A549 (cell line): ENCODE measurements around the gene TMEM163. TPM values are rescaled to one million over a fixed set of nuclear protein-coding genes. Genes with fewer than 3 reads are reported as not detected.

Experiments used
- ATAC-seq, 2 experiments: fragments of 200-7000 bp in 1 of 2; fragments of >200 bp in 1 of 2; cut with Nextera tagmentation in 1 of 2; cut with Tn5 transposase in 1 of 2; 3 replicates each; pipeline versions ENCODE4 v1.8.0 to v1.9.1; 2018 to 2020; ENCODE audit warnings: mild to moderate bottlenecking in 1 of 2, moderate library complexity in 1 of 2
- CTCF ChIA-PET: fragments of 300-600 bp; sonication (Branson Sonifier 250); formaldehyde crosslinking; extraction: SDS; loops from one replicate; lab custom pipeline; 2021; ENCODE audit warnings: antibody characterized with exemption, inconsistent platforms; lab: Yijun Ruan, JAX
- POLR2A ChIA-PET: fragments of 350-600 bp; formaldehyde crosslinking; extraction: SDS; loops from one replicate; lab custom pipeline; 2021; ENCODE audit warnings: antibody characterized with exemption, inconsistent platforms; lab: Yijun Ruan, JAX
- DNase-seq, 2 experiments: peaks; one replicate each; pipeline versions ENCODE4 v3.0.0 to v3.0.0-alpha.2; 2011 to 2016; ENCODE audit warnings: low read depth in 1 of 2, low spot score in 1 of 2
- FAIRE-seq: peaks from 2 replicates; lab custom pipeline; 2011; peaks lifted over from hg19 to GRCh38; lab: Jason Lieb, UNC
- H3K27ac ChIP-seq, 2 experiments: fragments of >200 bp; sonication (Bioruptor Twin); formaldehyde crosslinking; 3 replicates each; pipeline ENCODE4 v1.5.1; 2016 to 2017
- H3K4me1 ChIP-seq: fragments of >200 bp; sonication (Bioruptor Twin); formaldehyde crosslinking; 3 replicates; pipeline ENCODE4 v1.6.1; 2016
- H3K4me2 ChIP-seq: fragments of >200 bp; sonication (Bioruptor Twin); formaldehyde crosslinking; 3 replicates; pipeline ENCODE4 v1.6.1; 2016
- H3K4me3 ChIP-seq: fragments of >200 bp; sonication (Bioruptor Twin); formaldehyde crosslinking; 3 replicates; pipeline ENCODE4 v1.5.1; 2016
- H3K9me3 ChIP-seq: fragments of >200 bp; sonication (Bioruptor Twin); formaldehyde crosslinking; 3 replicates; pipeline ENCODE4 v1.6.1; 2016
- ATOH8 ChIP-seq: fragments of 250-450 bp; sonication (Bioruptor Pico); IDR thresholded peaks from 2 replicates; pipeline ENCODE4 v1.5.0; 2020; ENCODE audit warnings: low read depth, mild to moderate bottlenecking, moderate library complexity
- CBX2 ChIP-seq: fragments of 200-600 bp; sonication (generic); IDR thresholded peaks from 2 replicates; pipeline ENCODE4 v1.6.1; 2016; ENCODE audit warnings: low read depth, mild to moderate bottlenecking, borderline replicate concordance
- CHD4 ChIP-seq: fragments of 200-600 bp; sonication (generic); IDR thresholded peaks from 2 replicates; pipeline ENCODE4 v1.6.1; 2016; ENCODE audit warnings: antibody characterized with exemption, mild to moderate bottlenecking, borderline replicate concordance
- CTCF ChIP-seq: fragments of >200 bp; sonication (Bioruptor Twin); formaldehyde crosslinking; IDR thresholded peaks from 3 replicates; pipeline ENCODE4 v1.5.1; 2016
- ELK1 ChIP-seq: fragments of 150-350 bp; IDR thresholded peaks from 2 replicates; pipeline ENCODE4 v1.6.1; 2014; ENCODE audit warnings: low read depth, mild to moderate bottlenecking, low read length
- EP300 ChIP-seq, 2 experiments: fragments of >200 bp; sonication (Bioruptor Twin); formaldehyde crosslinking; IDR thresholded peaks; 2 replicates in 1 of 2; 3 replicates in 1 of 2; pipeline ENCODE4 v1.6.1; 2016 to 2017
- FOXS1 ChIP-seq: fragments of 250-450 bp; sonication (Bioruptor Pico); IDR thresholded peaks from 2 replicates; pipeline ENCODE4 v1.5.0; 2020; ENCODE audit warnings: mild to moderate bottlenecking, moderate library complexity
- HDAC2 ChIP-seq: fragments of 200-600 bp; sonication (generic); IDR thresholded peaks from 2 replicates; pipeline ENCODE4 v1.6.1; 2016
- HOXA7 ChIP-seq: fragments of 250-450 bp; sonication (Bioruptor Pico); IDR thresholded peaks from 2 replicates; pipeline ENCODE4 v1.5.0; 2020; ENCODE audit warnings: mild to moderate bottlenecking, moderate library complexity
- JUN ChIP-seq, 2 experiments: fragments of >200 bp; sonication (Bioruptor Twin); formaldehyde crosslinking; IDR thresholded peaks; 2 replicates in 1 of 2; 3 replicates in 1 of 2; pipeline ENCODE4 v1.6.1; 2016 to 2017
- JUNB ChIP-seq: fragments of >200 bp; sonication (Bioruptor Twin); formaldehyde crosslinking; IDR thresholded peaks from 2 replicates; pipeline ENCODE4 v1.6.1; 2016
- NPAS2 ChIP-seq: fragments of 250-450 bp; sonication (Bioruptor Pico); IDR thresholded peaks from 2 replicates; pipeline ENCODE4 v1.8.0; 2022; ENCODE audit warnings: mild to moderate bottlenecking, moderate library complexity, borderline replicate concordance
- NR3C1 ChIP-seq: fragments of >200 bp; sonication (Bioruptor Twin); formaldehyde crosslinking; IDR thresholded peaks from 3 replicates; pipeline ENCODE4 v1.6.1; 2017
- PHF8 ChIP-seq: fragments of 200-600 bp; sonication (generic); IDR thresholded peaks from 2 replicates; pipeline ENCODE4 v1.6.1; 2016; ENCODE audit warnings: low read depth, mild to moderate bottlenecking, antibody characterized with exemption, moderate library complexity, borderline replicate concordance
- POLR2A ChIP-seq: IDR thresholded peaks from 2 replicates; pipeline ENCODE4 v1.6.1; 2012; ENCODE audit warnings: mild to moderate bottlenecking, low read length
- POLR2AphosphoS2 ChIP-seq: conservative IDR thresholded peaks from 2 replicates; pipeline ENCODE4 v1.6.1; 2012; ENCODE audit warnings: low read length, improper control_type of control experiment, inconsistent platforms
- RCOR1 ChIP-seq: fragments of 150-350 bp; IDR thresholded peaks from 2 replicates; pipeline ENCODE4 v1.6.1; 2014; ENCODE audit warnings: antibody characterized with exemption, low read length, low read depth
- SMC3 ChIP-seq: fragments of >200 bp; sonication (Bioruptor Twin); formaldehyde crosslinking; IDR thresholded peaks from 3 replicates; pipeline ENCODE4 v1.6.1; 2018; ENCODE audit warnings: inconsistent platforms
- TFCP2L1 ChIP-seq: fragments of 250-450 bp; sonication (Bioruptor Pico); IDR thresholded peaks from 2 replicates; pipeline ENCODE4 v1.5.0; 2021; ENCODE audit warnings: mild to moderate bottlenecking
- TP53 ChIP-seq: fragments of 250-450 bp; sonication (Bioruptor Pico); IDR thresholded peaks from 2 replicates; pipeline ENCODE4 v1.5.0; 2021; ENCODE audit warnings: mild to moderate bottlenecking, moderate library complexity
- USF2 ChIP-seq: fragments of 450-650 bp; IDR thresholded peaks from 2 replicates; pipeline ENCODE4 v1.6.1; 2014; ENCODE audit warnings: antibody characterized with exemption
- ZNF302 ChIP-seq: fragments of 250-450 bp; sonication (Bioruptor Pico); IDR thresholded peaks from 2 replicates; pipeline ENCODE4 v1.9.0; 2021; ENCODE audit warnings: inconsistent platforms, mild to moderate bottlenecking, moderate library complexity
- whole genome bisulfite sequencing: methylation state at CpG from one replicate; pipeline ENCODE4 v1.1.6; 2017; ENCODE audit errors: missing lambda C conversion rate; 5-methylcytosine and 5-hydroxymethylcytosine counted together
- polyA plus RNA-seq, 4 experiments: library from polyadenylated mRNA; depleted of rRNA in 3 of 4; stranded (reverse); fragments of >200 nt; fragmentation: RNase III in 1 of 4; extraction: RNeasy Plus Mini Kit Qiagen cat#74134 plus additional on column Dnase treatment in 1 of 4; gene quantifications; 2 replicates in 3 of 4; 3 replicates in 1 of 4; pipeline ENCODE4 v1.2.3, GENCODE V29; 2011 to 2017

Gene TMEM163
- polyA plus RNA-seq, 2 of the 4 experiments (the other 2 are of a cell fraction) = not detected

GRCh38 chr2:134573085-134573370 is 145.8 kb downstream of the TMEM163 start:
- no peaks in the 10 kb centered on the region for H3K9me3 ChIP-seq
- no peak for ATAC-seq
- FAIRE-seq = no peak

GRCh38 chr2:134572314-134573084 is 146.3 kb downstream of the TMEM163 start:
- no peak overlapping the region for H3K27ac ChIP-seq
- no peaks in the 10 kb centered on the region for H3K9me3 ChIP-seq
- H3K4me1 ChIP-seq = no peaks in the 10 kb centered on the region
- POLR2A ChIA-PET = no interaction called here
- CTCF ChIA-PET = no interaction called here
- 22% methylated on average over 9 of the region's 9 CpGs for WGBS
- H3K4me2 ChIP-seq = no peak overlapping the region
- ATAC-seq = no peak
- DNase-seq = no peak
- no peak overlapping the region for H3K4me3 ChIP-seq
- FAIRE-seq = no peak
- TF ChIP-seq USF2 (no peak), TFCP2L1 (CRISPR knock-in tag) (no peak), EP300 (IDR thresholded peaks at IDR 0.05) (no peak), NR3C1 (no peak), FOXS1 (CRISPR knock-in tag) (no peak), RCOR1 (no peak), HOXA7 (CRISPR knock-in tag) (no peak)

More at GRCh38 chr2:134573085-134573370, 145.8 kb downstream of the TMEM163 start:
- Histone ChIP-seq H3K4me2 (no peak overlapping the region), H3K4me1 (no peaks in the 10 kb centered on the region), H3K4me3 (no peak overlapping the region), H3K27ac (no peak overlapping the region)
- POLR2A ChIA-PET = no interaction called here
- CTCF ChIA-PET = no interaction called here
- no peak for DNase-seq
- TF ChIP-seq ELK1 (no peak), JUN (IDR thresholded peaks at IDR 0.05) (no peak), PHF8 (no peak), CBX2 (no peak), CTCF (no peak), JUNB (no peak), POLR2AphosphoS2 (no peak), CHD4 (no peak), ATOH8 (CRISPR knock-in tag) (no peak), SMC3 (no peak), NPAS2 (CRISPR knock-in tag) (no peak), HDAC2 (no peak), ZNF302 (CRISPR knock-in tag) (no peak), RCOR1 (no peak), TP53 (CRISPR knock-in tag) (no peak), POLR2A (no peak)
